GM12878 (cell line): ENCODE results near the gene FGF14.

Source experiments
- CREB1 ChIP-seq: IDR thresholded peaks from 2 replicates; pipeline ENCODE4 v1.6.1; 2012; ENCODE audit warnings: low read depth, mild to moderate bottlenecking, inconsistent platforms
- CTCF ChIP-seq, 3 experiments: IDR thresholded peaks in 2 of 3; conservative IDR thresholded peaks in 1 of 3; 2 replicates each; pipeline ENCODE4 v1.5.1; 2011; ENCODE audit warnings: low read depth in 3 of 3, low read length in 3 of 3, mild to moderate bottlenecking in 3 of 3, control low read depth in 2 of 3, moderate library complexity in 2 of 3, inconsistent platforms in 1 of 3, mixed read lengths in 1 of 3; ENCODE audit not compliant: control insufficient read depth in 2 of 3, insufficient read depth in 1 of 3; ENCODE audit errors: extremely low read depth in 1 of 3
- JUND ChIP-seq: IDR thresholded peaks from 2 replicates; pipeline ENCODE4 v1.6.1; 2012; ENCODE audit warnings: low read depth, mild to moderate bottlenecking, low read length, improper control_type of control experiment, moderate library complexity
- POLR2A ChIP-seq: IDR thresholded peaks from 2 replicates; pipeline ENCODE4 v1.6.1; 2011; ENCODE audit warnings: low read depth, mild to moderate bottlenecking, low read length
- ZSCAN29 ChIP-seq: fragments of 450-650 bp; IDR thresholded peaks from 2 replicates; pipeline ENCODE4 v1.6.1; 2017; ENCODE audit warnings: mild to moderate bottlenecking, moderate library complexity

DNA sequence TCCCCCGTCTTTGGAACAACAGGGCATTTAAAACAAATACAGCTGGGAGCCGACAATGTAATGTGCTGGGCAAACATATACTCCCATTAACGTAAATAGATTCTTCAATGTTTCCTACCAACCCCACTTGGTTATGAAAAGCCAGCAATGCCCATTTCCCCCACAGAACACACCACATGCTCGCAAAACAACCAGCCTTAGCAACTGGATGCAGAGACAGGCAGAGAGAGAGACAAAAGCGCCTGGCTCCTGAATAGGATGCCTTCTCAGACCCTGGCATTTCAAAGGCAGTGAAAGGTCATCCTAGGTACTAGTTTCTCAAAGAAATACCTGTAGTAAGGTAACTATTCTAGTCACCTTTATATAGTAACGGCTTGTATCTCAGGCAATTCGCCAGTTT is 486.5 kb downstream of the FGF14 start:
- TF ChIP-seq CREB1, result no peak
- TF ChIP-seq POLR2A, result no peak
- no peak for TF ChIP-seq JUND
- TF ChIP-seq CTCF (IDR thresholded peaks at IDR 0.05 in 2 of 3, conservative IDR thresholded peaks at IDR 0.05 in 1 of 3; ENCODE audit: control insufficient read depth in 2 of 3, extremely low read depth in 1 of 3, insufficient read depth in 1 of 3, low read depth in 3 of 3, low read length in 3 of 3), result no peak
- no peak for TF ChIP-seq ZSCAN29
